ENCODE measurements around the gene LARGE1. TPM values are rescaled to one million over a fixed set of nuclear protein-coding genes. Genes with fewer than 3 reads are reported as not detected.

Gene LARGE1
- total and polyA plus RNA-seq, 9 of the 15 experiments (the other 6 are each of a cell fraction or from before 2014, with no cell fraction given), result 0.01 to 0.66 (median 0.14) TPM; not detected in 2

DNA sequence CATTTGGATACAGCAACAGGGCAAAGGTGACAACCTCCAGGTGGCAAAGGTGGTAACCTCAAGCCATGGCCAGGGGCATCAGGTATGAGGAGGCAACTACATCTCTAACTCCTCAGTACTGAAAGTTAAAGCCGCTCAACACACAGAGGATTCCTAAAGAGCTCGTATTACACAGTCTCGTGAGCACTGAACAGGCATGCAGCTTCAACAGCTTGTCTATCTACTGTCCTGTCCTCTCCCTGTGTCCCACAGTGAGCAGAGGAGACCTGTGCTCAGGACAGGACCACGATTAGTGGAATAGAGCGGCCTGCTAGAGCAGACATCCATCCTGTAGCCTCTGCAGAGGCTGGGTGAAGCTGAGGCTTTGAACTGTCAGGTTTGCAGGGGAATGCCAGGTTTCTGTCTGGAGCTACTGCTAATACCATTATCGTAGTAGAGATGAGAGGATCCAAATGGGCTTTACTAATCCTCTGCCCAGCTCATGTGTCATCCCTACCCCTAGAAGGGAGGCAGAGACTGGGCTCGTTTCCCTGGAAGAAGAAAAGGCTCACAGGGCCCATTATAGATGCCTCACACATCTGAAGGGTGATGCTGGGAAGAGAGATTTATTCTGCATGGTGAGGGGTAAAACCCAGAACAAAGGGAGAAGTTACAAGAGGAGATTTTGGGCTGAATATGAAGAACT lies 415.2 kb downstream of the LARGE1 start:
- no peaks in the 10 kb centered on the region for H3K9me3 ChIP-seq (replicated peaks; ENCODE audit: control insufficient read depth, insufficient read depth, low read depth, low read length)
- no peaks in the 10 kb centered on the region for H3K79me2 ChIP-seq (ENCODE audit: control insufficient read depth, insufficient read depth, low read length)
- intact Hi-C loops (cut with micrococcal nuclease), result no loop called here
- H3K9ac ChIP-seq (ENCODE audit: insufficient read depth in 1 of 2, low read depth in 2 of 2, low read length in 2 of 2), result no peak overlapping the region
- no peak overlapping the region for H3K27ac ChIP-seq (ENCODE audit: extremely low read depth, low read depth, low read length)
- H3K4me3 ChIP-seq, result no peak overlapping the region
- no peak overlapping the region for H2AFZ ChIP-seq (ENCODE audit: low read depth, low read length)
- CTCF ChIA-PET (ENCODE audit: low intra/inter-chr PET ratio), result no interaction called here
- WGBS (ENCODE audit: insufficient coverage, low coverage, missing lambda C conversion rate), result 2% methylated on average over 7 of the region's 7 CpGs
- TF ChIP-seq YBX1 (IDR thresholded peaks at IDR 0.05) (no peak), ESRRA (IDR thresholded peaks at IDR 0.05; ENCODE audit: borderline replicate concordance, low read depth) (no peak), LCOR (CRISPR knock-in tag; IDR thresholded peaks at IDR 0.05) (no peak), HMG20A (CRISPR knock-in tag; conservative IDR thresholded peaks at IDR 0.05) (no peak)
- TF ChIP-seq, protein P1, sequence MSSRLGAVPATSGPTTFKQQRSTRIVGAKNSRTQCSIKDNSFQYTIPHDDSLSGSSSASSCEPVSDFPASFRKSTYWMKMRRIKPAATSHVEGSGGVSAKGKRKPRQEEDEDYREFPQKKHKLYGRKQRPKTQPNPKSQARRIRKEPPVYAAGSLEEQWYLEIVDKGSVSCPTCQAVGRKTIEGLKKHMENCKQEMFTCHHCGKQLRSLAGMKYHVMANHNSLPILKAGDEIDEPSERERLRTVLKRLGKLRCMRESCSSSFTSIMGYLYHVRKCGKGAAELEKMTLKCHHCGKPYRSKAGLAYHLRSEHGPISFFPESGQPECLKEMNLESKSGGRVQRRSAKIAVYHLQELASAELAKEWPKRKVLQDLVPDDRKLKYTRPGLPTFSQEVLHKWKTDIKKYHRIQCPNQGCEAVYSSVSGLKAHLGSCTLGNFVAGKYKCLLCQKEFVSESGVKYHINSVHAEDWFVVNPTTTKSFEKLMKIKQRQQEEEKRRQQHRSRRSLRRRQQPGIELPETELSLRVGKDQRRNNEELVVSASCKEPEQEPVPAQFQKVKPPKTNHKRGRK (tag; IDR thresholded peaks at IDR 0.05), result no peak
- H3K4me1 ChIP-seq (replicated peaks in 1 of 2; ENCODE audit: control insufficient read depth in 2 of 2, insufficient read depth in 2 of 2, low read length in 2 of 2), result no peaks in the 10 kb centered on the region
- DNase-seq (ENCODE audit: extremely low read depth in 1 of 4, low spot score in 3 of 4), result no peak
- POLR2A ChIA-PET, result no interaction called here
- H3K9me1 ChIP-seq (ENCODE audit: control insufficient read depth, insufficient read depth, low read length), result no peaks in the 10 kb centered on the region
- no peak for ATAC-seq
- H4K20me1 ChIP-seq (replicated peaks; ENCODE audit: control insufficient read depth, insufficient read depth, low read length), result no peaks in the 10 kb centered on the region
- no peak for FAIRE-seq
- in situ Hi-C loops (cut with MboI), result no loop called here
- no peaks in the 10 kb centered on the region for H3K27me3 ChIP-seq (ENCODE audit: control insufficient read depth in 2 of 2, insufficient read depth in 2 of 2, low read length in 2 of 2)
- no peak overlapping the region for H3K4me2 ChIP-seq (ENCODE audit: insufficient read depth, low read length)
- no TSS peak for BruUV-seq (replicated peaks)
- H3K36me3 ChIP-seq (ENCODE audit: control insufficient read depth, insufficient read depth, low read length), result no peaks in the 10 kb centered on the region

Measured in K562 (cell line).